ENCODE measurements around the gene ENOPH1. TPM values are rescaled to one million over a fixed set of nuclear protein-coding genes. Genes with fewer than 3 reads are reported as not detected.

The ENOPH1 gene
- total RNA-seq, 1 experiment from 2014 or later = 67.6 TPM

GRCh38 chr4:82496349-82496748, 66.0 kb downstream of the ENOPH1 start:
- BruUV-seq (replicated peaks) = no TSS peak
- Histone ChIP-seq H3K27me3 (replicated peaks; ENCODE audit: control insufficient read depth, insufficient read depth, low read length) (no peaks in the 10 kb centered on the region), H3K4me3 (ENCODE audit: low read depth, low read length) (no peak overlapping the region), H3K36me3 (ENCODE audit: control insufficient read depth, insufficient read depth, low read length) (no peaks in the 10 kb centered on the region), H3K4me1 (no peaks in the 10 kb centered on the region), H3K9me3 (no peaks in the 10 kb centered on the region)
- no peaks in the 10 kb centered on the region for H3K27me3 Mint-ChIP-seq (ENCODE audit: insufficient read depth, unreplicated experiment)
- no peaks in the 10 kb centered on the region for H3K36me3 Mint-ChIP-seq (ENCODE audit: insufficient read depth, unreplicated experiment)
- no peak for DNase-seq
- H3K4me1 Mint-ChIP-seq (ENCODE audit: low read depth, unreplicated experiment) = no peaks in the 10 kb centered on the region
- no peak overlapping the region for H3K27ac Mint-ChIP-seq (ENCODE audit: unreplicated experiment)
- intact Hi-C loops (cut with micrococcal nuclease; ENCODE audit: unreplicated experiment) = no loop called here
- H3K4me3 Mint-ChIP-seq (ENCODE audit: unreplicated experiment) = no peak overlapping the region
- TF ChIP-seq, protein P1, sequence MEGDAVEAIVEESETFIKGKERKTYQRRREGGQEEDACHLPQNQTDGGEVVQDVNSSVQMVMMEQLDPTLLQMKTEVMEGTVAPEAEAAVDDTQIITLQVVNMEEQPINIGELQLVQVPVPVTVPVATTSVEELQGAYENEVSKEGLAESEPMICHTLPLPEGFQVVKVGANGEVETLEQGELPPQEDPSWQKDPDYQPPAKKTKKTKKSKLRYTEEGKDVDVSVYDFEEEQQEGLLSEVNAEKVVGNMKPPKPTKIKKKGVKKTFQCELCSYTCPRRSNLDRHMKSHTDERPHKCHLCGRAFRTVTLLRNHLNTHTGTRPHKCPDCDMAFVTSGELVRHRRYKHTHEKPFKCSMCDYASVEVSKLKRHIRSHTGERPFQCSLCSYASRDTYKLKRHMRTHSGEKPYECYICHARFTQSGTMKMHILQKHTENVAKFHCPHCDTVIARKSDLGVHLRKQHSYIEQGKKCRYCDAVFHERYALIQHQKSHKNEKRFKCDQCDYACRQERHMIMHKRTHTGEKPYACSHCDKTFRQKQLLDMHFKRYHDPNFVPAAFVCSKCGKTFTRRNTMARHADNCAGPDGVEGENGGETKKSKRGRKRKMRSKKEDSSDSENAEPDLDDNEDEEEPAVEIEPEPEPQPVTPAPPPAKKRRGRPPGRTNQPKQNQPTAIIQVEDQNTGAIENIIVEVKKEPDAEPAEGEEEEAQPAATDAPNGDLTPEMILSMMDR (IDR thresholded peaks at IDR 0.05; ENCODE audit: insufficient read depth in 1 of 2, low read depth in 1 of 2, low read length in 1 of 2, severe bottlenecking in 1 of 2, unreplicated experiment in 1 of 2) = no peak
- CTCF ChIA-PET = no interaction called here
- POLR2A ChIA-PET = no interaction called here
- no peaks in the 10 kb centered on the region for H3K9me3 Mint-ChIP-seq (ENCODE audit: unreplicated experiment)

- no peaks in the 10 kb centered on the region for H3K36me3 ChIP-seq (ENCODE audit: control insufficient read depth, insufficient read depth, low read length)
- no peaks in the 10 kb centered on the region for H3K27me3 Mint-ChIP-seq (ENCODE audit: insufficient read depth, unreplicated experiment)
- no peak for DNase-seq
- no peaks in the 10 kb centered on the region for H3K9me3 Mint-ChIP-seq (ENCODE audit: unreplicated experiment)
- H3K4me1 Mint-ChIP-seq (ENCODE audit: low read depth, unreplicated experiment) = no peaks in the 10 kb centered on the region
- POLR2A ChIA-PET = no interaction called here
- H3K4me3 Mint-ChIP-seq (ENCODE audit: unreplicated experiment) = no peak overlapping the region
- intact Hi-C loops (cut with micrococcal nuclease; ENCODE audit: unreplicated experiment) = no loop called here
- CTCF ChIA-PET = no interaction called here
- no TSS peak for BruUV-seq (replicated peaks)
- no peak overlapping the region for H3K27ac Mint-ChIP-seq (ENCODE audit: unreplicated experiment)
- H3K4me1 ChIP-seq = no peaks in the 10 kb centered on the region
- no peaks in the 10 kb centered on the region for H3K36me3 Mint-ChIP-seq (ENCODE audit: insufficient read depth, unreplicated experiment)
- H3K4me3 ChIP-seq (ENCODE audit: low read depth, low read length) = no peak overlapping the region
- H3K9me3 ChIP-seq = no peaks in the 10 kb centered on the region
- H3K27me3 ChIP-seq (replicated peaks; ENCODE audit: control insufficient read depth, insufficient read depth, low read length) = no peaks in the 10 kb centered on the region
- TF ChIP-seq, protein P1 (IDR thresholded peaks at IDR 0.05; ENCODE audit: insufficient read depth in 1 of 2, low read depth in 1 of 2, low read length in 1 of 2, severe bottlenecking in 1 of 2, unreplicated experiment in 1 of 2) = no peak
Observed at GRCh38 chr4:82499738-82500434, 69.5 kb downstream of the ENOPH1 start.

GRCh38 chr4:82500435-82501153, 70.2 kb downstream of the ENOPH1 start:
- Mint-ChIP-seq H3K9me3 (ENCODE audit: unreplicated experiment) (no peaks in the 10 kb centered on the region), H3K4me1 (ENCODE audit: low read depth, unreplicated experiment) (no peaks in the 10 kb centered on the region), H3K4me3 (ENCODE audit: unreplicated experiment) (no peak overlapping the region), H3K27me3 (ENCODE audit: insufficient read depth, unreplicated experiment) (no peaks in the 10 kb centered on the region), H3K27ac (ENCODE audit: unreplicated experiment) (no peak overlapping the region), H3K36me3 (ENCODE audit: insufficient read depth, unreplicated experiment) (no peaks in the 10 kb centered on the region)
- TF ChIP-seq, protein P1 (IDR thresholded peaks at IDR 0.05; ENCODE audit: insufficient read depth in 1 of 2, low read depth in 1 of 2, low read length in 1 of 2, severe bottlenecking in 1 of 2, unreplicated experiment in 1 of 2) = no peak
- ChIA-PET CTCF (no interaction called here), POLR2A (no interaction called here)
- intact Hi-C loops (cut with micrococcal nuclease; ENCODE audit: unreplicated experiment) = no loop called here
- DNase-seq = no peak
- Histone ChIP-seq H3K4me1 (no peaks in the 10 kb centered on the region), H3K9me3 (no peaks in the 10 kb centered on the region), H3K27me3 (replicated peaks; ENCODE audit: control insufficient read depth, insufficient read depth, low read length) (no peaks in the 10 kb centered on the region), H3K36me3 (ENCODE audit: control insufficient read depth, insufficient read depth, low read length) (no peaks in the 10 kb centered on the region), H3K4me3 (ENCODE audit: low read depth, low read length) (no peak overlapping the region)
- no TSS peak for BruUV-seq (replicated peaks)
